ENCODE measurements around the gene CEACAM4.

GRCh38 chr19:41666075-41666474 lies 39.2 kb upstream of the CEACAM4 start:
- TF ChIP-seq CTCF (IDR thresholded peaks at IDR 0.05; ENCODE audit: low read depth, low read length, missing input control) (no peak), EGR1 (IDR thresholded peaks at IDR 0.05; ENCODE audit: low read depth in 2 of 2) (no peak), GABPA (IDR thresholded peaks at IDR 0.05 in 1 of 2, conservative IDR thresholded peaks at IDR 0.05 in 1 of 2) (no peak), JUND (IDR thresholded peaks at IDR 0.05) (no peak), RAD21 (IDR thresholded peaks at IDR 0.05) (no peak), YY1 (IDR thresholded peaks at IDR 0.05) (no peak), FOXA2 (IDR thresholded peaks at IDR 0.05) (no peak)

All from liver (tissue), 3 donors.